Coronary artery (tissue), 2 donors: ENCODE results near the gene NDRG3.
"Not testable (repeated sequence)": the region's sequence is repeated elsewhere in the genome, so short reads cannot be mapped to it uniquely, and the experiment has no call there.

Experiments used
- DNase-seq: peaks from one replicate; pipeline ENCODE4 v3.0.0-alpha.2; 2017; ENCODE audit warnings: low spot score
- H3K27ac ChIP-seq, 2 donors: fragments of 200-600 bp; sonication (generic); one replicate each; pipeline ENCODE4 v1.5.1; 2016 to 2019
- H3K4me3 ChIP-seq: fragments of 200-600 bp; sonication (generic); 2 replicates; pipeline ENCODE4 v1.5.1; 2016; ENCODE audit warnings: mild to moderate bottlenecking, moderate library complexity
- TF ChIP-seq, protein P1 (sequence below): fragments of 200-600 bp; sonication (generic); IDR thresholded peaks from one replicate; pipeline ENCODE4 v1.5.1; 2019; ENCODE audit warnings: antibody characterized with exemption

NDRG3 gene

DNA sequence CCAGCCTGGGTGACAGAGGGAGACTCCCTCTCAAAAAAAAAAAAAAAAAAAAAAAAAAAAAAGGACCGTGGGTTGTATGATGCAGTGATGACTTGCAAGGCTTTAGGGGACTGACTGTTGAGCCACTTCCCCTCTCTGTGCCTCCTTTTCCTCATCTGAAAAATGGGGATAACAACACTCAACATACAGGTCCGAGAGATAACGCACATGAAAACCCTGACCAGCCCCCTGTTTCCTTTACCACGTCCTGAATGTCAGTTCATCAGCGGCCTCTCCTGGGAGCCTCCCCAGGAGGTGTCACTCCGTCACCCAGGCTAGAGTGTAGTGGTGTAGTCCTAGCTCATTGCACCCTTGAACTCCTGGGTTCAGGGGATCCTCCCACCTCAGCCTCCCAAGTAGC, 103.8 kb downstream of the NDRG3 start:
- no peak for DNase-seq
- TF ChIP-seq, protein P1, sequence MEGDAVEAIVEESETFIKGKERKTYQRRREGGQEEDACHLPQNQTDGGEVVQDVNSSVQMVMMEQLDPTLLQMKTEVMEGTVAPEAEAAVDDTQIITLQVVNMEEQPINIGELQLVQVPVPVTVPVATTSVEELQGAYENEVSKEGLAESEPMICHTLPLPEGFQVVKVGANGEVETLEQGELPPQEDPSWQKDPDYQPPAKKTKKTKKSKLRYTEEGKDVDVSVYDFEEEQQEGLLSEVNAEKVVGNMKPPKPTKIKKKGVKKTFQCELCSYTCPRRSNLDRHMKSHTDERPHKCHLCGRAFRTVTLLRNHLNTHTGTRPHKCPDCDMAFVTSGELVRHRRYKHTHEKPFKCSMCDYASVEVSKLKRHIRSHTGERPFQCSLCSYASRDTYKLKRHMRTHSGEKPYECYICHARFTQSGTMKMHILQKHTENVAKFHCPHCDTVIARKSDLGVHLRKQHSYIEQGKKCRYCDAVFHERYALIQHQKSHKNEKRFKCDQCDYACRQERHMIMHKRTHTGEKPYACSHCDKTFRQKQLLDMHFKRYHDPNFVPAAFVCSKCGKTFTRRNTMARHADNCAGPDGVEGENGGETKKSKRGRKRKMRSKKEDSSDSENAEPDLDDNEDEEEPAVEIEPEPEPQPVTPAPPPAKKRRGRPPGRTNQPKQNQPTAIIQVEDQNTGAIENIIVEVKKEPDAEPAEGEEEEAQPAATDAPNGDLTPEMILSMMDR = no peak
- no peak overlapping the region for H3K27ac ChIP-seq

DNA sequence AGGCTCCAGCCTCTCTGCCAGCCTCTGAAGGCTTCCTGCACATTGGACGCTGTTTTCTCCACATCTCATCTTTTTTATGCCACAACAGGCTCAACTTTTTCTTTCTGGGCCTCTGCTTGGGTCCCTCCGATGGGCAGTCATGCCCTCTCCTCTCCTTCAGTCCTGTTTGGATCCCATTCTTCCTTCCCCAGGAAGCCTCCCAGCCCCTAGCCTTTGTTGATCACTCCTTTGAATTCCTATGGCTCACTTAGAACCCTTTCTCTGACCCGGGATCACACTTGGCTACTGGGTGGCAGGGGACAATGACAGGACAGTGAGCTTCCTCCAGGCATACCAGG, 104.4 kb downstream of the NDRG3 start:
- TF ChIP-seq, protein P1 = no peak
- Histone ChIP-seq H3K4me3 (no peak overlapping the region), H3K27ac (no peak overlapping the region)
- no peak for DNase-seq

More for the DNA sequence above, 103.8 kb downstream of the NDRG3 start:
- no peak overlapping the region for H3K4me3 ChIP-seq

DNA sequence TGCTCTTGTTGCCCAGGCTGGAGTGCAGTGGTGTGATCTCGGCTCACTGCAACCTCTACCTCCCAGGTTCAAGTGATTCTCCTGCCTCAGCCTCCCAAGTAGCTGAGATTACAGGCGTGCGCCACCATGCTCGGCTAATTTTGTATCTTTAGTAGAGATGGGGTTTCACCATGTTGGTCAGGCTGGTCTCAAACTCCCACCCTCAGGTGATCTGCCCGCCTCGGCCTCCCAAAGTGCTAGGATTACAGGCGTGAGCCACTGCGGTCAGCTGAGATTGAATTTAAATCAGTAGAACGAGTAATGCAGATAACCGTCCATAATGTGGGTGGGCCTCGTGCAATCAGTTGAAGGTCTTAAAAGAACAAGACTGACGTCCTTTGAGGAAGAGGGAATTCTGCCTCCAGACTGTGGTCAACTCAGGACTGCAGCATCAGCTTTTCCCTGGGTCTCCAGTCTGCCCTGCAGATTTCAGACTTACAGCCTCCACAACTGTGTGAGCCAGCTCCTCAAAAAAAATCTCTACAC, 107.0 kb downstream of the NDRG3 start:
- not testable (repeated sequence) for DNase-seq, H3K27ac ChIP-seq, H3K4me3 ChIP-seq

DNA sequence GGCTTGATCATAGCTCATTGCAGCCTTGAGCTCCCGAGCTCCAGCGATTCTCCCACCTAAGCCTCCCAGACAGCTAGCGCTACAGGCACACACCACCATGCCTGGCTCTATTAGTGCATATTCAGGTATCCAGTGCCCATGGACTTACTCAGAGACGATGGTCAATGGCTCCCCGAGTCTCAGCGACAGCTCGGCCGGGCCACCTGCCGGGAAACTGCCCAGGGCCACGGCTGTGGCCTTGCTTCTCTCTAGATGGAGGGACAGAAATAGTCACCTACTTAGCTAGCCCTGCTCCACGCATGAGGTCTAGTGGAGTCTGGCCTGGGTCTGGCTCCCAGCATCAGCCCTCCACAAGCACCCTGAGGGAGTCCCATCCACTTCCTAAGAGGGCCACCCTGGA, 111.5 kb downstream of the NDRG3 start:
- no peak for DNase-seq
- TF ChIP-seq, protein P1 = no peak

DNA sequence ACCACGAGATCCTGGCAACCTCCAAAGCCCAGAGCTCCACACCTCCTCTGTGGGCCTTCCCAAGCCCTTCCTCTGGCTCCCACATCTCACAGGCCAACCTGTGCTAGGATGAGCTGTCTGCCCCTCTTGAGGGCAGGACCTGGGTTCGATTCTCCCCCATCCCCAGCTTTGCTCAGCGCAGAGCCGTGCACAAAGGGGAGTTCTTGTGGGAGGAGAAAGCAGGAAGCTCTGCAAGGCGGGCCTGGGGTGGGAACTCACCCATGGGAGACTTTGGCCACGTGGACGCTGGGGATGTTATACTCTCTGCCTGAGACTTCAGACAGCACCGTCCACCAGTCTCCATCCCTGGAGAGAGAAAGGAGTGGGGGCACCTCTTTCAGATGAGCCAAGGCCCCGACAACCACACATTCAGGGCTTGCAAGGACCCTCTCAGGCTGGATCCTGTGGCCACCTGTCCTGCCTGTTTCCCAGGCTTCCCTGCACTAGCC, 112.6 kb downstream of the NDRG3 start:
- TF ChIP-seq, protein P1 = no peak
- no peak overlapping the region for H3K4me3 ChIP-seq
- no peak overlapping the region for H3K27ac ChIP-seq
- DNase-seq = no peak

More for the DNA sequence above, 111.5 kb downstream of the NDRG3 start:
- Histone ChIP-seq H3K4me3 (no peak overlapping the region), H3K27ac (no peak overlapping the region)

DNA sequence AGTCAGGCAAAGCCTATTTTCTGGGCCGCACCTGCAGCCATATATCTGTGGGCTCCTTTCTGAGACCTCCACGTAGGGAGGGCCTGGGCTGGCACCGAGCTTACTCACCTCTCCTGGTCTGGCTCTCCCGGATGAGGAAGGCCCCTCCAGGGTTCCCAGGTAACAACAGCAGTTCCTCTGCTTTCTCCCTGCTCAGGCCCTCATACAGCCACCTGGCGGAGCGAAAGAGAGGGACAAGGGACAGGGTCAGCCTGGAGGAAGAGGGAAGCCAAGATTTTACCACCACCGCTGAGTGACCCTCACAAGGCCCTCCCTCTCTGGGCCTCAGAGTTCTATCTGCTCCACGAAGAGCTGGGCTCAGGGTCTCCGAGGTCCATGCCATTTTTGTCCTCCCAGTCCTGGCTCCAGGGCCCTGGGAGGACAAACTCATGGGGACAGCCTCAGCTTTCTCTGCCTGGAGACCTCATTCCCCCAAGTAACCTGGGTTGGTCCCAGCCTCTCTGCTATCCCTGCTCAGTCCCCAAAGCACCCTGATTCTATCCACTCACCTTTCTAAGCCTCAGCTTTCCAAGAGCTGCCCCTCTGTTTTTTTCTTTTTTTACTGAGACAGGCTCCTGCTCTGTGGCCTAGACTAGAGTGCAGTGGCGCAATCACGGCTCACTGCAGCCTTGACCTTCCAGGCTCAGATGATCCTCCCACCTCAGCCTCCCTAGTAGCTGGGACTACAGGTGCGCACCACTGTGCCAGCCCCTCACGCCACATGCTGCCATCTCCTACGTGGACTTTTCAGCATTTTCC, 113.2 kb downstream of the NDRG3 start:
- H3K4me3 ChIP-seq = no peak overlapping the region
- H3K27ac ChIP-seq = no peak overlapping the region
- DNase-seq = no peak
- TF ChIP-seq, protein P1 = no peak

DNA sequence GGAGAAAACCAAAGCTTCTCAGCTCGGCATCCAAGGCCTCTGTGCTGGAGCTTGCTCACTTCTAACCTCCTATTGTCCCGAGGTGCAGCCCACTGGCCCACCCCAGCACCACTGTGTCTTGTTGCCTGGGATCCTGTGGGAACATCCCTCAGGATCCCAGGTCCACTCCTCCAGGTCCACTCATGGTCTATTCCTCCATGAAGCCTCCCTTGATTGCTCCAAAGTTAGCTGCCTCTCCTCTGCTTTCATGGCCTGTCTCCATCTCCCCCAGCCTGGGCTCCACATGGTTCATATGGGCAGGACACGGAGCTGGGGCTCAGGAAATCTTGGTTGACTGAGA, 113.8 kb downstream of the NDRG3 start:
- TF ChIP-seq, protein P1 = no peak
- Histone ChIP-seq H3K4me3 (no peak overlapping the region), H3K27ac (no peak overlapping the region)
- DNase-seq = no peak
